Stimulated activated CD4-positive, alpha-beta T cell treated with anti-CD3 and anti-CD28 coated beads, Interleukin-1b, Interleukin-23, amount 100 ng/mL, for 24 hours (primary cell): ENCODE data around the gene LGMN.

Source experiments
- DNase-seq, 4 experiments: peaks; one replicate each; pipeline ENCODE4 v3.0.0-alpha.2; 2020; ENCODE audit warnings: low read depth in 4 of 4, low spot score in 1 of 4

The LGMN gene

DNA sequence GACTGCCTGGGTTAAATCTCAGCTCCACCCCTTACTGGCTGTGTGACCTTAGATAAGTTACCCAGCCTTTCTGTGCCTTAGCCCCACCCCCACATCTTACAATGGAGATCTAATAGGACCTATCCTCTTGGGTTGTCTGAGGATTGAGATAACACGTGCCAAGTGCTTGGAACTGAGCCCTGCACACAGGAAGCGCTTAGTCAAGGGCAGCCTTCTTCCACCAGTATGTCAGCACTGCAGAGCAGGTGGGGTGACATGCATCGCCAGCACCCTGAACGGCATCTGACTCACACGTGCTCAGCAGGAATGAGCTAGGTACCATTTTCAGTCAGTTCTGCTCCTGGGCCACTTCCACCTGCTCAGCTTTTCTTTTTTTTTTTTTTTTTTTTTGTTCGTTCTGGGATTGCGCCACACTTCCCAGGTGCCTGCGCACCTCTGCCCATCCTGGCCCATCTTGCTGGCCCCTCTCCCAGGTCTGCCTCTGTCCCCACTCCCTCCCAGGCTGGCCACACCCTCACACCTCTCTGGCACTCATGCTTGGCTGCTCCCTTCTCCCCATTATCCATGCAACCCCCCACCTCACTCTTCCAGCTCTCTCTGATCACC, 19.6 kb downstream of the LGMN start:
- peak in 2 of 4 experiments; percentile 21 to 48 for DNase-seq

GRCh38 chr14:92726933-92727262, 21.5 kb downstream of the LGMN start:
- DNase-seq = no peak

DNA sequence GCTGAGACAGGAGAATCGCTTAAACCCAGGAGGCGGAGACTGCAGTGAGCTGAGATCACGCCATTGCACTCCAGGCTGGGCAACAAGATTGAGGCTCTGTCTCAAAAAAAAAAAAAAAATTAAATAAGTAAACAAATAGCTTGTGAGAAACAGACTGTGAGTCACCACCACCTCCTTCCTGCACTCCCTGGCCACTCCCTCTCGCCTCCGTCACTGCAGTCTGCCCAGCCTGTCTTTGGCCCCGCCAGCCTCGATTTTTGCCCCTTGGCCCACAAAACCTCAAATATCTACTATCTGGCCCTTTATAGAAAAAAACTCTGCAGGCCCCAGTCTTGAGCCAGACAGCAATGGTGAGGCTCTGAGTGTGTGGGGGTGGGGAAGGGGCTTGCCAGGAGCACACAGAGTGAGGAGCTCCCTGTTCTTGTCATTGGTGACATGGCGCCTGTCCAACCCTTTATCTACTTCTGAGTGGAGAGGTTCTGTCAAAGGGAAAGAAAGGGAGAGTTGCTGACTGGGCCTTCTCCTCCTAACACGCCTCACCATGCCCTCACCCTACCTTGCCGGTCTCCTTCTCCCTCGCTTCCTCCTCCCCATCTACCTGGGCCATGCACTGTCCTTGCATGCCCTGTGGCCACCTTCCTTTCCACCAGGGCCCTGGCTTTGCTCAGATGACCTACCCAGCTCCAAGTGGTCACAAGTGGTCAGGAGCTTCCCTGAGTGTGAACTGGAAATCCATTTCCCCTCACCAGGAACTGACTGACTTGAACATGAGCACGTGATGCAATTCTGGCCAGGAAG, 22.1 kb downstream of the LGMN start:
- no peak for DNase-seq

GRCh38 chr14:92724516-92725340, 23.7 kb downstream of the LGMN start:
- DNase-seq = no peak

GRCh38 chr14:92719890-92720323, 28.5 kb downstream of the LGMN start:
- DNase-seq = no peak

- DNase-seq = no peak
These were observed 29.0 kb downstream of the LGMN start for GRCh38 chr14:92719421-92719820.

GRCh38 chr14:92718664-92719063, 29.8 kb downstream of the LGMN start:
- DNase-seq = no peak

DNA sequence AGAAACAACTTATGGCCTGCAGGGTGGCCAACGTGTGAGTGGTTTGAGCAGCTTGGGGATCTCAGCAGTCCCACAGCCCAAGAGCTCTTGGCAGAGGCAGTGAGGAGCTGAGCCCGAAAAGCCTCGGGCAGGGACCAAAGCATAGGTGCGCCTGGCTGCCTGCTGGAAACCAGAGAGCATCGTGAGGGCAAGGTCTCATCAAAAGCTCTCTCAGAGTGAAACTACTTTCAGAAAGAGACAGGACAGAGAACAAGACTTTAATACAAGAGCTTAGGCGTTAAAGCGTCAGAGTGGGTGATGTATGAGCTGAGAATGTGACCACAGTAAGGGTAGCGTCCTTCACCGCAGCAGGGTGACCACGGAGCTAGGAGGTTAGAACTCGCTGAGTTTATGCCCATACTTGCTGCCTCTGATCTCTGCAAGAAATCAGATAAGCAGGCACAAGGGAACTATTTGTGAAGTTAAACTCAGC, 30.8 kb downstream of the LGMN start:
- no peak for DNase-seq

DNA sequence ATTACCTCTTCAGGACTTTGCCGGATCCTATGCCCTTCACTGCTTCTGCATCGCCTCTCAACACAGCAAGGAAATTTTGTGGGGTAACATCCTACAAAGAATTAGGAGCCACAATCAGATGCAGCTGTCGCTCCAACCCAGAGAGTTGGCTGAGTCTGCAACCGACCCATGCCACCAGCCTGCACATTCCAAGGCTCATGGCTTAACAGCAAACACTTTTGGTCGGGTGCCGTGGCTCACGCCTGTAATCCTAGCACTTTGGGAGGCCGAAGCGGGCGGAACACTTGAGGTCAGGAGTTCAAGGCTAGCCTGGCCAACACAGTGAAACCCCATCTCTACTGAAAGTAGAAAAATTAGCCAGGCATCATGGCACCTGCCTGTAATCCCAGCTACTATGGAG, 32.3 kb downstream of the LGMN start:
- no peak for DNase-seq

GRCh38 chr14:92714739-92715307, 33.6 kb downstream of the LGMN start:
- DNase-seq = peak; percentile 74 to 86 (median 76)

DNA sequence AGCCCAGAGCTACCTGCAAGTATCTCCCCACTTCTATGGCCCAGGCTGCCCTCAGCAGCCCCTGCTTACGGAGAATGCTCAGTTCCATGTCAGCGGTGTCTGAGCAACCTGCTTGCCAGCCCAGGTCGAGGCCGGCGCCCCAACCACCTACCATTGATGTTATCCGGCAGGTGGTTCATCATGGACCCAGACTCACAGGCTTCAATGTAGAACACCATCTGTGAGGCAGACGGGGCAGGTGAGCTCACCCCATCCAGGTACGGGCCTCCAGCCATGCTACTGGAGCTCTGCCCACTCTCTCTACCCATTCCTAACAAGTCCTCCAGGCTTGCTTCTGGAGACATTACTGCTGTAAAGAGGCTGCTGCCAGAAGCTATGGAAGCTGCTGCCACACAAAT, 35.8 kb downstream of the LGMN start:
- DNase-seq = no peak

- DNase-seq = no peak
These were observed 36.3 kb downstream of the LGMN start for GRCh38 chr14:92711976-92712653.

- DNase-seq = no peak
These were observed 38.5 kb downstream of the LGMN start for GRCh38 chr14:92710001-92710341.

- no peak for DNase-seq
These were observed 39.0 kb downstream of the LGMN start for GRCh38 chr14:92709340-92710000.

GRCh38 chr14:92706386-92706785, 42.0 kb downstream of the LGMN start:
- DNase-seq = no peak

- no peak for DNase-seq
These were observed 43.6 kb downstream of the LGMN start for GRCh38 chr14:92704821-92705220.

DNA sequence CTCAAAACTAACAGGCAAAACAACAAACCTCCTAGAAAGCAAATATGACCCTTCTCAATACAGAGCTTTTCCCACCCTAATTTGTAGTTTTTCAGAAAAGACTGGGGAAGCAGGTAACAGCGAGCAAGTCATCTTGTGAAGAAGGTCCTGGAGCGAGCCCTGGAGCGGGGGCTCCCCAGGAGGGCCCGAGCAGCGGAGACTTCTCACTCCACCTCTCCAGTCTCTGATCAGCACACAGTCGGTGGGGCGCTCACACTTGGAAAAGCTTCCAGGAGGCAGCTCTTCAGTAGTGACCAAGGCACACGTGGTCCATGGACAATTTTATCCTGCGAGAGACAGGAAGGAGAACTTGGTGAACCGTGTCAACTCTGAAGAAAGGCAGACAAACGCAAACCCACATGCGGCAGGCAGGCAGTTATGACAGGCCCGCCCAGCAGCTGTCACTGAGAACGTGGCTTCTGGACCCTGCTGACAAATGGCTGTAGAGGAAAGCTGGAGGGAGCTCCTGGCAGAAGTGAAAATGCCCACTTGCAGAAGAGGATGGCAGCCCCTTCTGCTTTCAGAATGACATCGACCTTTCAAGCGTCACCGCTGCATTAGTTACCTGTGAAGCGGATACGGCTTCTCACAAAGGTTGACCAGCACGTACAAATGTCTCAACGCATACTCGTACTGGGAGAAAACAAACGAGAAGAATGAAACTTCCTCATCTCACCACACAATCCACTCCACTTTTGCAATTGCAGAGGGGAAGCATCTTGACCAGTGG, 44.2 kb downstream of the LGMN start:
- DNase-seq = no peak

DNA sequence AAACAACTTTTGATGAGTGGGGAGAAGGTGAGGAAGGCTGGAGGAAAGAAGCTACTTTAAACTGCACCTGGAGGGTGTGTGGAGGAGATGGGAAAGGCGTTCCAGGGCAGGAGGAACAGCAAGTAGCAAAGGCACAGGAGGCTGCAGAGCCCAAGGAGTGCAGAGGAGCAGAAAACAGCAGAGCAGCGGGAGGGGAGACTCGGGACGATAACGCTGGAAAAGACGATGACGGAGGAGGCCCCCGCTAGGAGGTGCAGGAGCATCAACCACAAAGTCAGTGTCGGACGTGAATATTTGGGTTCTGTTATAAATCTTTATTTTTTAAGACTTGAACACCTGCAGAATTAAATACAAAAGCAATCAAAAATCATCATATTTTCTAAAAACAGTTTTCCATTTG, 44.9 kb downstream of the LGMN start:
- no peak for DNase-seq

DNA sequence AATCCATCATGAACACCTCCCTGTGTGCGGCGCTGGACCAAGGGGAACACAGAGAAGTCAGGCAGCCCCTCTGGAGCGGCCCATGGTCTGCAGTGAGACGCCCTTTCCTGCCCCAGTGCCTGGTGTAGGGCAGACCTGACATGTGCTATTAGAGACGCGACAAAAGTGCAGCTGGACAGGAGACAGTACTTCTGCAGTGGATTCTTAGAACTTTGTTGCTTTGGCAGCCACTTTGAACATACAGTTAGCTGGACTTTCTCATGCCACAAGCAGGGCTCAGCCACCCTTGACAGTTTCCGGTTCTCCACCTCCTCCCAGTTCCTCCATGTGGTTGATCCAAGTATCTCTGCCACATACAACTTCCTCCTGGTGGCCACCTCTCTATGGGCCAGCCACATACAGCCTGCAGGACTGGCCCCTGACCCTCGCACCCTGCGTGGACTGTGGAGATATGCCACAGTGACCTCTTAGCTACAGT, 45.9 kb downstream of the LGMN start:
- no peak for DNase-seq

DNA sequence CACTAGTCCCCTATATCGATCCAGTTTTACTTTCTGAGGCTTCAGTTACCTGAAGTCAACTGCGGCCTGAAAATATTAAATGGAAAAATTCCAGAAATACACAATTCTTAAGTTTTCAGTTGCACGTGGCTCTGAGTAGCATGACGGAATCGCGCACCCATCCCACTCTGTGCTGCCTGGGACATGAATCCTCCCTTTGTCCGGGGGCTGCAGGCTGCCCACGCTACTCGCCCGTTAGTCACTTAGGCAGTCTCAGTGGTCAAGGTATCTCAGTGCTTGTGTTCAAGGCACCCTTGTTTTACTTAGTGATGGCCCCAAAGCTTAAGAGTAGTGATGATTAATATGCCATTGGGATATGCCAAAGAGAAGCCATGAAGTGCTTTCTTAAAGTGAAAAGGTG, 46.6 kb downstream of the LGMN start:
- no peak for DNase-seq
